GM21825 (cell line): ENCODE results near the gene TAF1.
"Not testable (repeated sequence)": the region's sequence is repeated elsewhere in the genome, so short reads cannot be mapped to it uniquely, and the experiment has no call there.

ENCODE experiments used
- ATAC-seq: cut with Tn5 transposase; IDR thresholded peaks from one replicate; pipeline ENCODE4 v1.9.1; 2021; ENCODE audit warnings: mild to moderate bottlenecking, moderate library complexity; ENCODE audit not compliant: unreplicated experiment

Gene TAF1

GRCh38 chrX:71365875-71366673, at the start of gene TAF1:
Gene TAF1, plus strand, starts transcription at chrX:71366357. Its CDS starts 18 bp downstream, at chrX:71366375.
- peak; percentile 88 for ATAC-seq

GRCh38 chrX:71316959-71317358, 49.2 kb upstream of the TAF1 start:
- ATAC-seq: not testable (repeated sequence)

- no peak for ATAC-seq
These were observed 46.0 kb upstream of the TAF1 start for GRCh38 chrX:71320126-71320525.

- ATAC-seq: no peak
These were observed 44.4 kb upstream of the TAF1 start for GRCh38 chrX:71321731-71322130.

GRCh38 chrX:71324452-71324851, 41.7 kb upstream of the TAF1 start:
- ATAC-seq: not testable (repeated sequence)

- no peak for ATAC-seq
These were observed 39.8 kb upstream of the TAF1 start for GRCh38 chrX:71326394-71326793.

- not testable (repeated sequence) for ATAC-seq
These were observed 16.9 kb upstream of the TAF1 start for GRCh38 chrX:71349151-71349665.

- ATAC-seq: not testable (repeated sequence)
These were observed 16.3 kb upstream of the TAF1 start for GRCh38 chrX:71349867-71350266.

- not testable (repeated sequence) for ATAC-seq
These were observed 13.7 kb upstream of the TAF1 start for GRCh38 chrX:71352439-71352838.

- ATAC-seq: no peak
These were observed 1.9 kb upstream of the TAF1 start for GRCh38 chrX:71364221-71364620.

- ATAC-seq: no peak
These were observed 742 bp upstream of the TAF1 start for GRCh38 chrX:71365356-71365874.

- ATAC-seq: peak; percentile 9
These were observed 608 bp downstream of the TAF1 start for GRCh38 chrX:71366674-71367256.

- ATAC-seq: no peak
These were observed 1.2 kb downstream of the TAF1 start for GRCh38 chrX:71367396-71367795.

- no peak for ATAC-seq
These were observed 6.2 kb downstream of the TAF1 start for GRCh38 chrX:71372388-71372787.

GRCh38 chrX:71378732-71379131, 12.6 kb downstream of the TAF1 start:
- no peak for ATAC-seq

GRCh38 chrX:71391725-71392124, 25.6 kb downstream of the TAF1 start:
- not testable (repeated sequence) for ATAC-seq

- ATAC-seq: no peak
These were observed 27.8 kb downstream of the TAF1 start for GRCh38 chrX:71393919-71394318.

GRCh38 chrX:71396576-71396975, 30.4 kb downstream of the TAF1 start:
- ATAC-seq: no peak

GRCh38 chrX:71400710-71401109, 34.6 kb downstream of the TAF1 start:
- no peak for ATAC-seq

GRCh38 chrX:71416260-71416659, 50.1 kb downstream of the TAF1 start:
- not testable (repeated sequence) for ATAC-seq

- no peak for ATAC-seq
These were observed 54.5 kb downstream of the TAF1 start for GRCh38 chrX:71420686-71421085.

- no peak for ATAC-seq
These were observed 66.6 kb downstream of the TAF1 start for GRCh38 chrX:71432733-71433132.
